ENCODE data around the gene BRMS1L. TPM values are rescaled to one million over a fixed set of nuclear protein-coding genes. Genes with fewer than 3 reads are reported as not detected.

Gene BRMS1L
- total RNA-seq, 1 experiment from 2014 or later: 11.4 TPM

DNA sequence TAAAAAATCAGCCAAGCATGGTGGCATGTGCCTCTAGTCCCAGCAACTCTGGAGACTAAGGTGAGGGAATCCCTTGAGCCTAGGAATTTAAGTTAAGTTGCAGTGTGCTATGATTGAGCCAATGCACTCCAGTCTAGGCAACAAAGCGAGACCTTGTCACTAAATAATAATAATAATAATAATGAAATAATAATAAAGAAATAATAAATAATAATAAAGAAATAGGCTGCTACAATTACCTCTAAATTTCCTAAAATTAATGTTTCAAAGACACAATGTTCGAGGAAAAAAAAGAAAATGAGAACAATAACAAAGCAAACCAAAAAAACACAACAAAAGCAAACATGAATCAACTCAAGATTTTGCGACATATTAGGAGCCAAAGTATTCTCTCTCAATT, 46.8 kb upstream of the BRMS1L start:
- ChIA-PET CTCF (no interaction called here), POLR2A (no interaction called here)
- H3K4me1 ChIP-seq: no peaks in the 10 kb centered on the region
- Mint-ChIP-seq H3K4me1 (ENCODE audit: low read depth, unreplicated experiment) (no peaks in the 10 kb centered on the region), H3K36me3 (ENCODE audit: insufficient read depth, unreplicated experiment) (no peaks in the 10 kb centered on the region), H3K4me3 (ENCODE audit: unreplicated experiment) (no peak overlapping the region), H3K27me3 (ENCODE audit: insufficient read depth, unreplicated experiment) (no peaks in the 10 kb centered on the region), H3K9me3 (ENCODE audit: unreplicated experiment) (peaks cover 21% of the 10 kb centered on the region), H3K27ac (ENCODE audit: unreplicated experiment) (no peak overlapping the region)
- H3K36me3 ChIP-seq (ENCODE audit: control insufficient read depth, insufficient read depth, low read length): no peaks in the 10 kb centered on the region
- no peak overlapping the region for H3K4me3 ChIP-seq (ENCODE audit: low read depth, low read length)
- no TSS peak for BruUV-seq (replicated peaks)
- no peaks in the 10 kb centered on the region for H3K9me3 ChIP-seq
- TF ChIP-seq, protein P1, sequence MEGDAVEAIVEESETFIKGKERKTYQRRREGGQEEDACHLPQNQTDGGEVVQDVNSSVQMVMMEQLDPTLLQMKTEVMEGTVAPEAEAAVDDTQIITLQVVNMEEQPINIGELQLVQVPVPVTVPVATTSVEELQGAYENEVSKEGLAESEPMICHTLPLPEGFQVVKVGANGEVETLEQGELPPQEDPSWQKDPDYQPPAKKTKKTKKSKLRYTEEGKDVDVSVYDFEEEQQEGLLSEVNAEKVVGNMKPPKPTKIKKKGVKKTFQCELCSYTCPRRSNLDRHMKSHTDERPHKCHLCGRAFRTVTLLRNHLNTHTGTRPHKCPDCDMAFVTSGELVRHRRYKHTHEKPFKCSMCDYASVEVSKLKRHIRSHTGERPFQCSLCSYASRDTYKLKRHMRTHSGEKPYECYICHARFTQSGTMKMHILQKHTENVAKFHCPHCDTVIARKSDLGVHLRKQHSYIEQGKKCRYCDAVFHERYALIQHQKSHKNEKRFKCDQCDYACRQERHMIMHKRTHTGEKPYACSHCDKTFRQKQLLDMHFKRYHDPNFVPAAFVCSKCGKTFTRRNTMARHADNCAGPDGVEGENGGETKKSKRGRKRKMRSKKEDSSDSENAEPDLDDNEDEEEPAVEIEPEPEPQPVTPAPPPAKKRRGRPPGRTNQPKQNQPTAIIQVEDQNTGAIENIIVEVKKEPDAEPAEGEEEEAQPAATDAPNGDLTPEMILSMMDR (IDR thresholded peaks at IDR 0.05; ENCODE audit: insufficient read depth in 1 of 2, low read depth in 1 of 2, low read length in 1 of 2, severe bottlenecking in 1 of 2, unreplicated experiment in 1 of 2): no peak
- intact Hi-C loops (cut with micrococcal nuclease; ENCODE audit: unreplicated experiment): no loop called here
- DNase-seq: no peak
- no peaks in the 10 kb centered on the region for H3K27me3 ChIP-seq (replicated peaks; ENCODE audit: control insufficient read depth, insufficient read depth, low read length)

DNA sequence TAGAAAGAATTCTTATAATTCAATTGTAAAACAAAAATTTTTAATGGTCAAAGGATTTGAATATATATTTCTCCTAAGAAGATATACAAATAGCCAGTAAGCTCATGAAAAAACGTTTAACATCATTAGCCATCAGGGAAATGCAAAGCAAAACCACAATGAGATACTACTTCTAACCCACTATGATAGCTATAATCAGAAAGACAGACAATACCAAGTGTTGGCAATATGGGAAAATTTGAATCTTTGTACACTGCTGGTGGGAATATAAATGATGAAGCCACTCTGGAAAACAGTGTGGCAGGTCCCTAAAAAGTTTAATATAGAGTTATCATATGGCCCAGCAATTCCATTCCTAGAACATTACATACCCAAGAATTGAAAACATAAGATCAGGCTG, 42.4 kb upstream of the BRMS1L start:
- intact Hi-C loops (cut with micrococcal nuclease; ENCODE audit: unreplicated experiment): no loop called here
- DNase-seq: no peak
- H3K27ac Mint-ChIP-seq (ENCODE audit: unreplicated experiment): no peak overlapping the region
- no peaks in the 10 kb centered on the region for H3K27me3 ChIP-seq (replicated peaks; ENCODE audit: control insufficient read depth, insufficient read depth, low read length)
- H3K9me3 Mint-ChIP-seq (ENCODE audit: unreplicated experiment): peaks cover 21% of the 10 kb centered on the region
- no peak overlapping the region for H3K4me3 Mint-ChIP-seq (ENCODE audit: unreplicated experiment)
- H3K9me3 ChIP-seq: no peaks in the 10 kb centered on the region
- H3K4me1 Mint-ChIP-seq (ENCODE audit: low read depth, unreplicated experiment): no peaks in the 10 kb centered on the region
- no peaks in the 10 kb centered on the region for H3K4me1 ChIP-seq
- POLR2A ChIA-PET: no interaction called here
- TF ChIP-seq, protein P1 (IDR thresholded peaks at IDR 0.05; ENCODE audit: insufficient read depth in 1 of 2, low read depth in 1 of 2, low read length in 1 of 2, severe bottlenecking in 1 of 2, unreplicated experiment in 1 of 2): no peak
- no peaks in the 10 kb centered on the region for H3K27me3 Mint-ChIP-seq (ENCODE audit: insufficient read depth, unreplicated experiment)
- no TSS peak for BruUV-seq (replicated peaks)
- H3K36me3 Mint-ChIP-seq (ENCODE audit: insufficient read depth, unreplicated experiment): no peaks in the 10 kb centered on the region
- H3K36me3 ChIP-seq (ENCODE audit: control insufficient read depth, insufficient read depth, low read length): no peaks in the 10 kb centered on the region
- H3K4me3 ChIP-seq (ENCODE audit: low read depth, low read length): no peak overlapping the region
- CTCF ChIA-PET: no interaction called here

DNA sequence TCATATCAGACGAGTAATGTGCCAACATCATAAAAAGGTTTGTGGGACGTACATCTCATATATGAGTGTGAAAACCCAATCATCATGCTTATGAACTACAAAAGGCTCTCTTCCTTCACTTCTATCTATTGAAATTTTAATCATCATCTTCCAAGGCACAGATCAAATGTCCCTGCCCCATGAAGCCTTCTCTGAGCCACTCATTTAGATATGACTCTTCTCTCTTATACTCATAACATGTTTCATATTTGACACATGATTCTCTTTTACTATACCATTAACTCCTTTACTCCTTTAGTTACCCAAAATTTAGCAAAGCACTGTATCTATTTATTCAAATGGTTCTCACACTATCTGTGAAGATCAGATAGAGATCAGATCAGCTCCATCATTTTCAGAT, 39.3 kb upstream of the BRMS1L start:
- Mint-ChIP-seq H3K36me3 (ENCODE audit: insufficient read depth, unreplicated experiment) (no peaks in the 10 kb centered on the region), H3K27me3 (ENCODE audit: insufficient read depth, unreplicated experiment) (no peaks in the 10 kb centered on the region), H3K4me3 (ENCODE audit: unreplicated experiment) (no peak overlapping the region), H3K27ac (ENCODE audit: unreplicated experiment) (no peak overlapping the region), H3K9me3 (ENCODE audit: unreplicated experiment) (peaks cover under 1% of the 10 kb centered on the region), H3K4me1 (ENCODE audit: low read depth, unreplicated experiment) (no peaks in the 10 kb centered on the region)
- ChIA-PET POLR2A (interaction anchor here (0.5 kb wide), 1 partner anchor 32 kb away, joined by 3 read pairs; no protein-coding TSS in a partner anchor), CTCF (no interaction called here)
- intact Hi-C loops (cut with micrococcal nuclease; ENCODE audit: unreplicated experiment): no loop called here
- DNase-seq: no peak
- TF ChIP-seq, protein P1 (IDR thresholded peaks at IDR 0.05; ENCODE audit: insufficient read depth in 1 of 2, low read depth in 1 of 2, low read length in 1 of 2, severe bottlenecking in 1 of 2, unreplicated experiment in 1 of 2): no peak
- H3K36me3 ChIP-seq (ENCODE audit: control insufficient read depth, insufficient read depth, low read length): no peaks in the 10 kb centered on the region; the same call in 1 of the 2 replicates
- no peaks in the 10 kb centered on the region for H3K9me3 ChIP-seq
- H3K4me3 ChIP-seq (ENCODE audit: low read depth, low read length): no peak overlapping the region
- no peaks in the 10 kb centered on the region for H3K27me3 ChIP-seq (replicated peaks; ENCODE audit: control insufficient read depth, insufficient read depth, low read length)
- BruUV-seq (replicated peaks): no TSS peak
- no peaks in the 10 kb centered on the region for H3K4me1 ChIP-seq
